Vagina (tissue), 2 donors: ENCODE data around the gene CACUL1.

Source experiments
- CTCF ChIP-seq, 3 experiments: fragments of 450-650 bp in 2 of 3; fragments of 200-600 bp in 1 of 3; sonication (generic) in 1 of 3; IDR thresholded peaks; one replicate each; pipeline ENCODE4 v1.5.1; 2017 to 2019; ENCODE audit warnings: antibody characterized with exemption in 3 of 3, mild to moderate bottlenecking in 2 of 3, moderate library complexity in 2 of 3
- POLR2AphosphoS5 ChIP-seq, 2 donors: sonication (generic); formaldehyde crosslinking; IDR thresholded peaks; one replicate each; pipeline ENCODE4 v1.9.0; 2017; ENCODE audit warnings: antibody characterized with exemption in 2 of 2, mild to moderate bottlenecking in 2 of 2, low read depth in 1 of 2; ENCODE audit not compliant: insufficient read depth in 1 of 2

GRCh38 chr10:118802126-118802793 lies 47.5 kb upstream of the CACUL1 start:
- TF ChIP-seq CTCF (IDR thresholded peaks at IDR 0.05) (no peak), POLR2AphosphoS5 (IDR thresholded peaks at IDR 0.05; ENCODE audit: insufficient read depth in 1 of 2, low read depth in 1 of 2) (no peak)
